ENCODE measurements around the gene ZNF710. TPM values are rescaled to one million over a fixed set of nuclear protein-coding genes. Genes with fewer than 3 reads are reported as not detected.

The ZNF710 gene
- polyA plus RNA-seq, 1 of the 3 experiments (the other 2 are of a cell fraction): 2.7 TPM

- 98% methylated on average over 5 of the region's 5 CpGs for WGBS (ENCODE audit: low lambda C conversion rate)
- H2AFZ ChIP-seq (ENCODE audit: low read depth): no peak overlapping the region
- ChIA-PET CTCF (interaction anchor here (0.6 to 1.2 kb wide), 2 partner anchors 9 to 33 kb away, joined by 3 read pairs; no protein-coding TSS in a partner anchor), POLR2A (interaction anchor here (0.6 kb wide), 1 partner anchor 36 kb away, joined by 3 read pairs; no protein-coding TSS in a partner anchor)
- H3K27me3 ChIP-seq (ENCODE audit: insufficient read depth): no peaks in the 10 kb centered on the region
- peak overlapping the region; percentile 59 for H3K4me2 ChIP-seq
- H4K20me1 ChIP-seq (ENCODE audit: insufficient read depth): no peaks in the 10 kb centered on the region
- H3K9me3 ChIP-seq: no peaks in the 10 kb centered on the region
- no peaks in the 10 kb centered on the region; the same call in 1 of the 2 replicates for H3K79me2 ChIP-seq (ENCODE audit: insufficient read depth)
- TF ChIP-seq RXRA (IDR thresholded peaks at IDR 0.05; ENCODE audit: borderline replicate concordance, low read depth): no peak
- TF ChIP-seq POLR2AphosphoS5 (IDR thresholded peaks at IDR 0.05; ENCODE audit: low read depth, low read length): no peak
- TF ChIP-seq MEF2A (IDR thresholded peaks at IDR 0.05; ENCODE audit: borderline replicate concordance, low read depth): no peak
- no peak for TF ChIP-seq ZBTB33 (IDR thresholded peaks at IDR 0.05; ENCODE audit: borderline replicate concordance, low read depth)
- H3K4me3 ChIP-seq (ENCODE audit: low read depth in 2 of 2, low read length in 1 of 2): no peak overlapping the region
- H3K27ac ChIP-seq (ENCODE audit: low read depth in 2 of 2, low read length in 1 of 2): peak overlapping the region in 1 of 2 experiments; percentile 30; a peak in 1 of 4 replicates
- DNase-seq: no peak
- H3K4me1 ChIP-seq (ENCODE audit: control insufficient read depth in 1 of 2, insufficient read depth in 2 of 2, low read depth in 1 of 2, low read length in 1 of 2): peaks cover 18 to 29% of the 10 kb centered on the region in 2 experiments; a peak in 3 of 4 replicates
- no peak overlapping the region for H3K9ac ChIP-seq
- H3K9me2 ChIP-seq: no peaks in the 10 kb centered on the region
- H3K36me3 ChIP-seq (replicated peaks in 1 of 2; ENCODE audit: control insufficient read depth in 1 of 2, insufficient read depth in 2 of 2, low read length in 1 of 2): no peaks in the 10 kb centered on the region
- no peaks in the 10 kb centered on the region for H3F3A ChIP-seq (replicated peaks; ENCODE audit: insufficient read depth)
Measured at GRCh38 chr15:90037511-90037860, 36.4 kb downstream of the ZNF710 start.

GRCh38 chr15:90037961-90038631 is 37.0 kb downstream of the ZNF710 start:
- H3K4me3 ChIP-seq (ENCODE audit: low read depth in 2 of 2, low read length in 1 of 2): no peak overlapping the region
- H3K36me3 ChIP-seq (replicated peaks in 1 of 2; ENCODE audit: control insufficient read depth in 1 of 2, insufficient read depth in 2 of 2, low read length in 1 of 2): no peaks in the 10 kb centered on the region
- DNase-seq: no peak
- H3K4me1 ChIP-seq (ENCODE audit: control insufficient read depth in 1 of 2, insufficient read depth in 2 of 2, low read depth in 1 of 2, low read length in 1 of 2): peaks cover 18 to 29% of the 10 kb centered on the region in 2 experiments; a peak in 3 of 4 replicates
- ChIA-PET POLR2A (interaction anchor here (0.6 kb wide), 1 partner anchor 36 kb away, joined by 3 read pairs; no protein-coding TSS in a partner anchor), CTCF (interaction anchor here (1.2 kb wide), 1 partner anchor 10 kb away, joined by 3 read pairs; no protein-coding TSS in a partner anchor)
- no peaks in the 10 kb centered on the region for H4K20me1 ChIP-seq (ENCODE audit: insufficient read depth)
- no peak overlapping the region for H2AFZ ChIP-seq (ENCODE audit: low read depth)
- H3K27ac ChIP-seq (ENCODE audit: low read depth in 2 of 2, low read length in 1 of 2): no peak overlapping the region
- H3K9me3 ChIP-seq: no peaks in the 10 kb centered on the region
- H3K9ac ChIP-seq: no peak overlapping the region
- 90% methylated on average over 8 of the region's 14 CpGs for WGBS (ENCODE audit: low lambda C conversion rate)
- no peaks in the 10 kb centered on the region for H3F3A ChIP-seq (replicated peaks; ENCODE audit: insufficient read depth)
- no peaks in the 10 kb centered on the region; the same call in 1 of the 2 replicates for H3K79me2 ChIP-seq (ENCODE audit: insufficient read depth)
- no peaks in the 10 kb centered on the region for H3K9me2 ChIP-seq
- H3K27me3 ChIP-seq (ENCODE audit: insufficient read depth): no peaks in the 10 kb centered on the region
- H3K4me2 ChIP-seq: peak overlapping the region; percentile 59; the same call in 1 of the 2 replicates
- TF ChIP-seq RCOR1 (IDR thresholded peaks at IDR 0.05; ENCODE audit: low read length): no peak
- TF ChIP-seq SMC3 (IDR thresholded peaks at IDR 0.05; ENCODE audit: low read depth, low read length): no peak
- TF ChIP-seq FOSL2 (IDR thresholded peaks at IDR 0.05; ENCODE audit: borderline replicate concordance, low read depth): no peak
- no peak for TF ChIP-seq NRF1 (IDR thresholded peaks at IDR 0.05; ENCODE audit: low read depth, low read length)
- no peak for TF ChIP-seq CTCF (IDR thresholded peaks at IDR 0.05)
- no peak for TF ChIP-seq EP300 (IDR thresholded peaks at IDR 0.05; ENCODE audit: borderline replicate concordance in 1 of 2, low read depth in 1 of 2, low read length in 1 of 2)
- no peak for TF ChIP-seq TCF12 (IDR thresholded peaks at IDR 0.05)
- TF ChIP-seq REST (IDR thresholded peaks at IDR 0.05; ENCODE audit: low read depth, low read length): no peak
- TF ChIP-seq FOXJ3 (CRISPR knock-in tag; IDR thresholded peaks at IDR 0.05): no peak
- no peak for TF ChIP-seq USF1 (IDR thresholded peaks at IDR 0.05; ENCODE audit: borderline replicate concordance, low read depth)
- TF ChIP-seq MXI1 (IDR thresholded peaks at IDR 0.05; ENCODE audit: low read depth, low read length): no peak
- TF ChIP-seq POLR2AphosphoS5 (IDR thresholded peaks at IDR 0.05; ENCODE audit: low read depth, low read length): no peak
- TF ChIP-seq TAF1 (IDR thresholded peaks at IDR 0.05; ENCODE audit: borderline replicate concordance, low read depth, low read length): no peak
